IMR-90 (cell line): ENCODE data around the gene ZDHHC21. TPM values are rescaled to one million over a fixed set of nuclear protein-coding genes. Genes with fewer than 3 reads are reported as not detected.

Source experiments
- ATAC-seq: fragments of 200-7000 bp; cut with Tn5 transposase; 2 replicates; pipeline ENCODE4 v1.9.1; 2020; ENCODE audit warnings: low read depth, mild to moderate bottlenecking, moderate library complexity
- BruUV-seq: library from RNA; stranded (reverse); fragments of 400-500 nt; replicated peaks from 2 replicates; lab custom pipeline; 2021; lab: Mats Ljungman, UMichigan
- CTCF ChIA-PET: fragments of 300-600 bp; formaldehyde crosslinking; extraction: SDS; loops from one replicate; lab custom pipeline; 2021; ENCODE audit warnings: antibody characterized with exemption; lab: Yijun Ruan, JAX
- POLR2A ChIA-PET: fragments of 300-600 bp; sonication (Branson Sonifier 250); formaldehyde crosslinking; loops from one replicate; lab custom pipeline; 2022; ENCODE audit warnings: antibody characterized with exemption; ENCODE audit not compliant: unreplicated experiment; lab: Charles Lee
- DNase-seq: peaks from one replicate; pipeline ENCODE4 v3.0.0; 2013
- H2AFZ ChIP-seq: replicated peaks from 2 replicates; pipeline ENCODE3; 2013; ENCODE audit warnings: low read length, mild to moderate bottlenecking; ENCODE audit not compliant: poor library complexity
- H2AK5ac ChIP-seq: 2 replicates; pipeline ENCODE4 v1.6.1; 2013; ENCODE audit warnings: low read depth, low read length, inconsistent platforms
- H2AK9ac ChIP-seq: replicated peaks from 2 replicates; pipeline ENCODE3; 2013; ENCODE audit warnings: mild to moderate bottlenecking, low read depth, low read length, moderate library complexity; ENCODE audit not compliant: poor library complexity
- H2BK120ac ChIP-seq: 2 replicates; pipeline ENCODE4 v1.6.1; 2013; ENCODE audit warnings: low read depth, low read length, inconsistent platforms
- H2BK15ac ChIP-seq: 3 replicates; pipeline ENCODE4 v1.6.1; 2013; ENCODE audit warnings: low read depth, low read length, inconsistent platforms
- H2BK20ac ChIP-seq: 2 replicates; pipeline ENCODE4 v1.6.1; 2013; ENCODE audit warnings: low read depth, mild to moderate bottlenecking, inconsistent platforms, low read length, moderate library complexity
- H2BK5ac ChIP-seq: 2 replicates; pipeline ENCODE4 v1.6.1; 2013; ENCODE audit warnings: mild to moderate bottlenecking, low read depth, low read length, inconsistent platforms; ENCODE audit not compliant: poor library complexity, severe bottlenecking
- H3K14ac ChIP-seq: replicated peaks from 2 replicates; pipeline ENCODE4 v1.6.1; 2013; ENCODE audit warnings: low read depth, low read length, inconsistent platforms
- H3K18ac ChIP-seq: 2 replicates; pipeline ENCODE4 v1.6.1; 2013; ENCODE audit warnings: low read depth, low read length, control low read depth
- H3K23ac ChIP-seq: 2 replicates; pipeline ENCODE4 v1.6.1; 2013; ENCODE audit warnings: low read depth, low read length, inconsistent platforms
- H3K27ac ChIP-seq: 2 replicates; pipeline ENCODE4 v1.5.1; 2013; ENCODE audit warnings: mild to moderate bottlenecking, control low read depth, low read length; ENCODE audit not compliant: insufficient read depth
- H3K27me3 ChIP-seq: 2 replicates; pipeline ENCODE4 v1.6.1; 2013; ENCODE audit warnings: low read length; ENCODE audit not compliant: control insufficient read depth, insufficient read depth
- H3K36me3 ChIP-seq: 2 replicates; pipeline ENCODE4 v1.6.1; 2013; ENCODE audit warnings: low read length, mixed read lengths; ENCODE audit not compliant: control insufficient read depth, insufficient read depth
- H3K4ac ChIP-seq: 2 replicates; pipeline ENCODE4 v1.6.1; 2013; ENCODE audit warnings: low read depth, low read length, inconsistent platforms
- H3K4me1 ChIP-seq: 2 replicates; pipeline ENCODE4 v1.6.1; 2013; ENCODE audit warnings: low read length, mixed read lengths; ENCODE audit not compliant: control insufficient read depth, insufficient read depth
- H3K4me2 ChIP-seq: 2 replicates; pipeline ENCODE4 v1.6.1; 2013; ENCODE audit warnings: low read depth, mild to moderate bottlenecking, control low read depth, low read length, moderate library complexity
- H3K4me3 ChIP-seq: 2 replicates; pipeline ENCODE4 v1.5.1; 2013; ENCODE audit warnings: low read depth, mild to moderate bottlenecking, control low read depth, low read length, moderate library complexity; ENCODE audit not compliant: insufficient read depth
- H3K56ac ChIP-seq: 2 replicates; pipeline ENCODE4 v1.6.1; 2013; ENCODE audit warnings: low read length, inconsistent platforms; ENCODE audit not compliant: insufficient read depth; ENCODE audit errors: extremely low read depth
- H3K79me1 ChIP-seq, 2 experiments: 2 replicates each; pipeline ENCODE4 v1.6.1; 2013; ENCODE audit warnings: low read length in 2 of 2, inconsistent platforms in 1 of 2, low read depth in 1 of 2
- H3K9ac ChIP-seq: 2 replicates; pipeline ENCODE4 v1.6.1; 2013; ENCODE audit warnings: low read depth, low read length, control low read depth
- H3K9me1 ChIP-seq: 2 replicates; pipeline ENCODE4 v1.6.1; 2013; ENCODE audit warnings: low read length, inconsistent platforms; ENCODE audit not compliant: insufficient read depth
- H3K9me3 ChIP-seq: 2 replicates; pipeline ENCODE4 v1.6.1; 2013; ENCODE audit warnings: low read length; ENCODE audit not compliant: control insufficient read depth, insufficient read depth
- H4K20me1 ChIP-seq: 2 replicates; pipeline ENCODE4 v1.6.1; 2013; ENCODE audit warnings: low read length, inconsistent platforms; ENCODE audit not compliant: insufficient read depth
- H4K5ac ChIP-seq: 2 replicates; pipeline ENCODE4 v1.6.1; 2013; ENCODE audit warnings: mild to moderate bottlenecking, low read depth, low read length, control low read depth
- H4K8ac ChIP-seq, 2 experiments: 2 replicates each; pipeline ENCODE4 v1.6.1; 2013; ENCODE audit warnings: low read depth in 2 of 2, low read length in 2 of 2, control low read depth in 1 of 2, inconsistent platforms in 1 of 2
- H4K91ac ChIP-seq: 2 replicates; pipeline ENCODE4 v1.6.1; 2013; ENCODE audit warnings: low read depth, low read length, inconsistent platforms; ENCODE audit not compliant: insufficient read depth
- BHLHE40 ChIP-seq: fragments of 150-350 bp; IDR thresholded peaks from 2 replicates; pipeline ENCODE4 v1.6.1; 2016; ENCODE audit warnings: mild to moderate bottlenecking, low read depth, low read length
- CEBPB ChIP-seq: IDR thresholded peaks from 2 replicates; pipeline ENCODE4 v1.6.1; 2012; ENCODE audit warnings: low read depth, low read length, improper control_type of control experiment
- CHD1 ChIP-seq: IDR thresholded peaks from 2 replicates; pipeline ENCODE4 v1.6.1; 2012; ENCODE audit warnings: low read depth, low read length, improper control_type of control experiment
- MAFK ChIP-seq: IDR thresholded peaks from 2 replicates; pipeline ENCODE4 v1.6.1; 2012; ENCODE audit warnings: low read depth, low read length, improper control_type of control experiment
- MAZ ChIP-seq: IDR thresholded peaks from 2 replicates; pipeline ENCODE4 v1.6.1; 2012; ENCODE audit warnings: low read depth, mild to moderate bottlenecking, low read length, improper control_type of control experiment, moderate library complexity, borderline replicate concordance
- MXI1 ChIP-seq: IDR thresholded peaks from 2 replicates; pipeline ENCODE4 v1.6.1; 2012; ENCODE audit warnings: low read depth, mild to moderate bottlenecking, low read length, moderate library complexity, borderline replicate concordance
- NFE2L2 ChIP-seq: fragments of 150-350 bp; IDR thresholded peaks from 2 replicates; pipeline ENCODE4 v1.6.1; 2016; ENCODE audit warnings: low read depth, mild to moderate bottlenecking, low read length
- POLR2A ChIP-seq: IDR thresholded peaks from 2 replicates; pipeline ENCODE4 v1.6.1; 2012; ENCODE audit warnings: mild to moderate bottlenecking, low read depth, low read length
- RAD21 ChIP-seq: IDR thresholded peaks from 2 replicates; pipeline ENCODE4 v1.6.1; 2012; ENCODE audit warnings: low read length, improper control_type of control experiment
- RCOR1 ChIP-seq: IDR thresholded peaks from 2 replicates; pipeline ENCODE4 v1.6.1; 2012; ENCODE audit warnings: mild to moderate bottlenecking, low read length, improper control_type of control experiment; ENCODE audit not compliant: insufficient replicate concordance
- RFX5 ChIP-seq: IDR thresholded peaks from 2 replicates; pipeline ENCODE4 v1.8.0; 2012; ENCODE audit warnings: low read depth, mild to moderate bottlenecking, low read length, moderate library complexity
- SMC3 ChIP-seq: fragments of 150-350 bp; IDR thresholded peaks from 2 replicates; pipeline ENCODE4 v1.6.1; 2016; ENCODE audit warnings: low read depth, mild to moderate bottlenecking, antibody characterized with exemption, low read length, moderate library complexity
- USF2 ChIP-seq: fragments of 150-350 bp; IDR thresholded peaks from 2 replicates; pipeline ENCODE4 v1.6.1; 2017; ENCODE audit warnings: mild to moderate bottlenecking, antibody characterized with exemption, low read length, low read depth
- WGBS, 2 experiments: methylation state at CpG; one replicate each; pipeline versions ENCODE4 v1.1.5 to v1.1.7; 2013; ENCODE audit warnings: missing lambda C conversion rate in 2 of 2; ENCODE audit not compliant: insufficient read length in 1 of 2; ENCODE audit errors: extremely low coverage in 2 of 2; 5-methylcytosine and 5-hydroxymethylcytosine counted together
- dilution Hi-C: fragments of 300-500 bp; cut with HindIII; formaldehyde crosslinking; loops from one replicate; pipeline ENCODE4 v1.14.3; 2018; ENCODE audit warnings: low sequenced_read_pairs; ENCODE audit not compliant: unreplicated experiment
- in situ Hi-C: fragments of 300-500 bp; cut with MboI; formaldehyde crosslinking; loops from 3 replicates; pipeline ENCODE4 v1.14.3; 2019; ENCODE audit warnings: low sequenced_read_pairs, inconsistent platforms, mixed read lengths
- intact Hi-C: fragments of 100-400 bp; cut with micrococcal nuclease; formaldehyde crosslinking; loops from 2 replicates; pipeline ENCODE4 v1.10.0; 2022
- polyA plus RNA-seq, 3 experiments: library from polyadenylated mRNA; depleted of rRNA; stranded (reverse); fragments of >200 nt; gene quantifications; 2 replicates each; pipeline ENCODE4 v1.2.3, GENCODE V29; 2012; ENCODE audit warnings: low replicate concordance in 1 of 3
- total RNA-seq: library from RNA; depleted of rRNA; stranded (reverse); fragments of >200 nt; gene quantifications from 2 replicates; pipeline ENCODE4 v1.2.3, GENCODE V29; 2012
- TF ChIP-seq, protein P1 (sequence below): conservative IDR thresholded peaks from 2 replicates; pipeline ENCODE4 v1.5.1; 2012; ENCODE audit warnings: mild to moderate bottlenecking, low read depth, low read length, improper control_type of control experiment
- TF ChIP-seq, protein P2 (sequence below): fragments of 150-350 bp; IDR thresholded peaks from 2 replicates; pipeline ENCODE4 v1.6.1; 2016; ENCODE audit warnings: low read depth, mild to moderate bottlenecking, low read length, moderate library complexity, borderline replicate concordance

ZDHHC21 gene
- total and polyA plus RNA-seq, 2 of the 4 experiments (the other 2 are of a cell fraction), result 2.8 to 4.5 TPM

- no peak overlapping the region for H4K5ac ChIP-seq
- CTCF ChIA-PET, result interaction anchor here (0.6 to 0.7 kb wide), 2 partner anchors 35 to 921 kb away, joined by 3 to 4 read pairs; no protein-coding TSS in a partner anchor
- intact Hi-C loops, result no loop called here
Measured at GRCh38 chr9:14731294-14731981, 38.2 kb upstream of the ZDHHC21 start.

More at GRCh38 chr9:14731294-14731981, 38.2 kb upstream of the ZDHHC21 start:
- no peaks in the 10 kb centered on the region for H3K4me1 ChIP-seq
- H3K14ac ChIP-seq, result no peak overlapping the region
- TF ChIP-seq, protein P1, sequence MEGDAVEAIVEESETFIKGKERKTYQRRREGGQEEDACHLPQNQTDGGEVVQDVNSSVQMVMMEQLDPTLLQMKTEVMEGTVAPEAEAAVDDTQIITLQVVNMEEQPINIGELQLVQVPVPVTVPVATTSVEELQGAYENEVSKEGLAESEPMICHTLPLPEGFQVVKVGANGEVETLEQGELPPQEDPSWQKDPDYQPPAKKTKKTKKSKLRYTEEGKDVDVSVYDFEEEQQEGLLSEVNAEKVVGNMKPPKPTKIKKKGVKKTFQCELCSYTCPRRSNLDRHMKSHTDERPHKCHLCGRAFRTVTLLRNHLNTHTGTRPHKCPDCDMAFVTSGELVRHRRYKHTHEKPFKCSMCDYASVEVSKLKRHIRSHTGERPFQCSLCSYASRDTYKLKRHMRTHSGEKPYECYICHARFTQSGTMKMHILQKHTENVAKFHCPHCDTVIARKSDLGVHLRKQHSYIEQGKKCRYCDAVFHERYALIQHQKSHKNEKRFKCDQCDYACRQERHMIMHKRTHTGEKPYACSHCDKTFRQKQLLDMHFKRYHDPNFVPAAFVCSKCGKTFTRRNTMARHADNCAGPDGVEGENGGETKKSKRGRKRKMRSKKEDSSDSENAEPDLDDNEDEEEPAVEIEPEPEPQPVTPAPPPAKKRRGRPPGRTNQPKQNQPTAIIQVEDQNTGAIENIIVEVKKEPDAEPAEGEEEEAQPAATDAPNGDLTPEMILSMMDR, result no peak
- TF ChIP-seq RFX5 (no peak), MXI1 (no peak), SMC3 (no peak), RCOR1 (no peak), NFE2L2 (no peak), MAFK (no peak), RAD21 (no peak), MAZ (no peak), CEBPB (no peak), BHLHE40 (no peak), CHD1 (no peak), POLR2A (no peak), USF2 (no peak)
- TF ChIP-seq, protein P2, sequence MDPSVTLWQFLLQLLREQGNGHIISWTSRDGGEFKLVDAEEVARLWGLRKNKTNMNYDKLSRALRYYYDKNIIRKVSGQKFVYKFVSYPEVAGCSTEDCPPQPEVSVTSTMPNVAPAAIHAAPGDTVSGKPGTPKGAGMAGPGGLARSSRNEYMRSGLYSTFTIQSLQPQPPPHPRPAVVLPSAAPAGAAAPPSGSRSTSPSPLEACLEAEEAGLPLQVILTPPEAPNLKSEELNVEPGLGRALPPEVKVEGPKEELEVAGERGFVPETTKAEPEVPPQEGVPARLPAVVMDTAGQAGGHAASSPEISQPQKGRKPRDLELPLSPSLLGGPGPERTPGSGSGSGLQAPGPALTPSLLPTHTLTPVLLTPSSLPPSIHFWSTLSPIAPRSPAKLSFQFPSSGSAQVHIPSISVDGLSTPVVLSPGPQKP, result no peak
- H3K18ac ChIP-seq, result no peak overlapping the region
- DNase-seq (no peak), ATAC-seq (no peak)
- no peaks in the 10 kb centered on the region for H3K79me1 ChIP-seq
- dilution Hi-C loops (no loop called here), in situ Hi-C loops (no loop called here)
- no TSS peak for BruUV-seq
- no peak overlapping the region for H4K91ac ChIP-seq
- H4K20me1 ChIP-seq, result no peaks in the 10 kb centered on the region
- H3K4me2 ChIP-seq, result no peak overlapping the region
- WGBS, 2 experiments, result no CpG with 5 or more reads among the region's 1 CpG
- POLR2A ChIA-PET, result no interaction called here
- H3K4ac ChIP-seq, result no peak overlapping the region
- H3K36me3 ChIP-seq, result no peaks in the 10 kb centered on the region
- no peak overlapping the region for H2BK5ac ChIP-seq
- H4K8ac ChIP-seq, result no peak overlapping the region
- no peak overlapping the region for H3K23ac ChIP-seq
- H2AFZ ChIP-seq, result no peak overlapping the region
- H3K9ac ChIP-seq, result no peak overlapping the region
- H2BK15ac ChIP-seq, result no peak overlapping the region
- no peak overlapping the region for H3K56ac ChIP-seq
- no peak overlapping the region for H2BK120ac ChIP-seq
- H3K9me3 ChIP-seq, result no peaks in the 10 kb centered on the region
- no peak overlapping the region for H3K27ac ChIP-seq
- H3K4me3 ChIP-seq, result no peak overlapping the region
- no peak overlapping the region for H2AK9ac ChIP-seq
- no peaks in the 10 kb centered on the region for H3K9me1 ChIP-seq
- no peak overlapping the region for H2AK5ac ChIP-seq
- H3K27me3 ChIP-seq, result no peaks in the 10 kb centered on the region
- no peak overlapping the region for H2BK20ac ChIP-seq
